Sigmoid colon (tissue), 4 donors: ENCODE measurements around the gene HEATR5B.

Source experiments
- CTCF ChIP-seq, 4 experiments: fragments of 450-650 bp in 3 of 4; fragments of 200-600 bp in 1 of 4; IDR thresholded peaks; one replicate each; pipeline ENCODE4 v1.5.1; 2016 to 2019; ENCODE audit warnings: antibody characterized with exemption in 4 of 4, mild to moderate bottlenecking in 3 of 4, moderate library complexity in 2 of 4
- EP300 ChIP-seq, 4 donors: sonication (generic); formaldehyde crosslinking; IDR thresholded peaks; one replicate each; pipeline ENCODE4 v1.6.1; 2017; ENCODE audit warnings: antibody characterized with exemption in 4 of 4
- POLR2A ChIP-seq, 2 donors: fragments of 450-650 bp; IDR thresholded peaks; one replicate each; pipeline ENCODE4 v1.6.1; 2016; ENCODE audit warnings: antibody characterized with exemption in 2 of 2, mild to moderate bottlenecking in 2 of 2, moderate library complexity in 2 of 2
- POLR2AphosphoS5 ChIP-seq, 4 donors: sonication (generic); formaldehyde crosslinking; IDR thresholded peaks; one replicate each; pipeline ENCODE4 v1.6.1; 2017; ENCODE audit warnings: antibody characterized with exemption in 4 of 4

DNA sequence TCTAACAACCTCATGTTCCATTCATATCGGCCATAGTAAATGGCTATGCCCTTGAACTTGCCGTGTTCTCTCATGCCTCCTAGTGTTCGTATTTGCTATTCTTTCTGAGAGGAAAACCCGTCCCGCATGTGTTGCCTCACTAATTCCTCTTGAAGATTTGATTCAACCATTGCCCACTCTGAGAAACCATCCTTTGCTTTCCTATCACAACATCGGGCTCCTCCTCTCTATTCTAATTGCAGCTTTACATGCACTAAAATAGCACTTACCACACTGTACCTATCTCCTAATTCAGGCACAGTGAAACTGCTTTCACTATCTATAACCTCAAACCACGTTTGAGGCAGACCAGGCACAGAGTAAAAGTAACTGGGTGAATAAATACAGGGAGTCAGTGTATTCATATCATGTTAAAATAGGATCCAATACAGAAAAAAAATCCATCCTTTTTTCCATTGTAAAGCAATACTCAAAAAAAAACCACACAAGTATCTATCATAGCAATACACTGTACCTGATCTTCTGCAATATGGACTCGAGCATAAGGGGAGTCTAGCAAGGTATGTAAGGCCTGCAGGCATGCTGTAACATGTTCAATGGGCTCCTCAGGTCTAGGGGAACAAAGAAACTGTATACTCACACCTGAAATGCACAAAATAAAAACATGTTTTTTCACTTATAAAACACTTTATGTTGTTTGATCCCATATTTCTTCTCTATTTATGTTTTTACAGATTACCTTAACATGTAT lies 78.9 kb downstream of the HEATR5B start:
- TF ChIP-seq CTCF (IDR thresholded peaks at IDR 0.05) = peak in 2 of 4 experiments; percentile 18 to 25
- TF ChIP-seq POLR2A (IDR thresholded peaks at IDR 0.05) = no peak
- TF ChIP-seq POLR2AphosphoS5 (IDR thresholded peaks at IDR 0.05) = no peak
- no peak for TF ChIP-seq EP300 (IDR thresholded peaks at IDR 0.05)
